PC-3 (cell line): ENCODE measurements around the gene TERF2IP. TPM values are rescaled to one million over a fixed set of nuclear protein-coding genes. Genes with fewer than 3 reads are reported as not detected.

Source experiments
- ATAC-seq: fragments of 200-7000 bp; cut with Tn5 transposase; 2 replicates; pipeline ENCODE4 v1.9.1; 2020; ENCODE audit warnings: mild to moderate bottlenecking, moderate library complexity
- BruUV-seq: library from RNA; stranded (reverse); fragments of 400-500 nt; replicated peaks from 2 replicates; lab custom pipeline; 2021; lab: Mats Ljungman, UMichigan
- CTCF ChIA-PET: fragments of 300-600 bp; sonication (Branson Sonifier 250); formaldehyde crosslinking; loops from one replicate; lab custom pipeline; 2022; ENCODE audit warnings: antibody characterized with exemption; lab: Charles Lee
- POLR2A ChIA-PET: fragments of 300-600 bp; sonication (Branson Sonifier 250); formaldehyde crosslinking; loops from one replicate; lab custom pipeline; 2022; ENCODE audit warnings: antibody characterized with exemption; ENCODE audit not compliant: unreplicated experiment; lab: Charles Lee
- DNase-seq: peaks from one replicate; pipeline ENCODE4 v3.0.0-alpha.2; 2015
- H2AFZ ChIP-seq: fragments of 300-600 bp; sonication (generic); 2 replicates; pipeline ENCODE4 v1.6.0; 2016; ENCODE audit warnings: antibody characterized with exemption, low read length
- H3F3A ChIP-seq: fragments of 300-600 bp; sonication (generic); one replicate; pipeline ENCODE4 v1.6.0; 2017; ENCODE audit warnings: antibody characterized with exemption, low read length, control low read depth, mild to moderate bottlenecking; ENCODE audit not compliant: unreplicated experiment
- H3K27ac ChIP-seq: fragments of 300-600 bp; sonication (generic); 2 replicates; pipeline ENCODE4 v1.5.1; 2016; ENCODE audit warnings: mild to moderate bottlenecking, low read length
- H3K27me3 ChIP-seq: fragments of 300-600 bp; sonication (generic); 2 replicates; pipeline ENCODE4 v1.6.1; 2016; ENCODE audit warnings: low read length, mixed read lengths
- H3K36me3 ChIP-seq: fragments of 300-600 bp; sonication (generic); 2 replicates; pipeline ENCODE4 v1.6.1; 2016; ENCODE audit warnings: low read depth, mixed run types, low read length, mixed read lengths
- H3K4me1 ChIP-seq: fragments of 300-600 bp; sonication (generic); 2 replicates; pipeline ENCODE4 v1.5.1; 2016; ENCODE audit warnings: low read length; ENCODE audit not compliant: insufficient read depth
- H3K4me2 ChIP-seq: fragments of 300-600 bp; sonication (generic); 2 replicates; pipeline ENCODE4 v1.6.0; 2016; ENCODE audit warnings: low read length
- H3K4me3 ChIP-seq: fragments of 300-600 bp; sonication (generic); 2 replicates; pipeline ENCODE4 v1.5.1; 2016; ENCODE audit warnings: mild to moderate bottlenecking, low read length, mixed read lengths
- H3K79me2 ChIP-seq: fragments of 300-600 bp; sonication (generic); 2 replicates; pipeline ENCODE4 v1.6.1; 2017; ENCODE audit warnings: low read length, mixed read lengths
- H3K9ac ChIP-seq: fragments of 300-600 bp; sonication (generic); 2 replicates; pipeline ENCODE4 v1.6.0; 2016; ENCODE audit warnings: mild to moderate bottlenecking, low read length
- H3K9me2 ChIP-seq: fragments of 300-600 bp; sonication (generic); replicated peaks from 2 replicates; pipeline ENCODE4 v1.6.1; 2016; ENCODE audit warnings: mixed run types, low read length, mixed read lengths
- H3K9me3 ChIP-seq: fragments of 300-600 bp; sonication (generic); 2 replicates; pipeline ENCODE4 v1.6.1; 2016; ENCODE audit warnings: low read length, mixed read lengths
- H4K20me1 ChIP-seq: fragments of 300-600 bp; sonication (generic); 2 replicates; pipeline ENCODE4 v1.6.1; 2016; ENCODE audit warnings: low read length, mixed read lengths
- EZH2 ChIP-seq: fragments of 300-600 bp; sonication (generic); IDR thresholded peaks from one replicate; pipeline ENCODE4 v1.6.1; 2017; ENCODE audit warnings: antibody characterized with exemption, mild to moderate bottlenecking, low read length; ENCODE audit not compliant: unreplicated experiment
- EZH2phosphoT487 ChIP-seq: fragments of 300-600 bp; sonication (generic); IDR thresholded peaks from 2 replicates; pipeline ENCODE4 v1.6.1; 2018; ENCODE audit warnings: mild to moderate bottlenecking, antibody characterized with exemption, low read length, borderline replicate concordance
- intact Hi-C: fragments of 100-400 bp; cut with micrococcal nuclease; formaldehyde crosslinking; loops from 2 replicates; pipeline ENCODE4 v1.9.0; 2023
- total RNA-seq: library from RNA; depleted of rRNA; stranded (reverse); fragments of >200 nt; gene quantifications from 2 replicates; pipeline ENCODE4 v1.2.3, GENCODE V29; 2014
- TF ChIP-seq, protein P1 (sequence below): fragments of 300-600 bp; sonication (generic); conservative IDR thresholded peaks from 2 replicates; pipeline ENCODE4 v1.5.1; 2017; ENCODE audit warnings: antibody characterized with exemption, low read depth, mild to moderate bottlenecking, low read length

Gene TERF2IP
- total RNA-seq, 1 experiment from 2014 or later: 25.7 TPM

GRCh38 chr16:75653922-75654321, 6.3 kb downstream of the TERF2IP start:
- Histone ChIP-seq H3K36me3 (peaks cover 23% of the 10 kb centered on the region), H3K27ac (no peak overlapping the region)

DNA sequence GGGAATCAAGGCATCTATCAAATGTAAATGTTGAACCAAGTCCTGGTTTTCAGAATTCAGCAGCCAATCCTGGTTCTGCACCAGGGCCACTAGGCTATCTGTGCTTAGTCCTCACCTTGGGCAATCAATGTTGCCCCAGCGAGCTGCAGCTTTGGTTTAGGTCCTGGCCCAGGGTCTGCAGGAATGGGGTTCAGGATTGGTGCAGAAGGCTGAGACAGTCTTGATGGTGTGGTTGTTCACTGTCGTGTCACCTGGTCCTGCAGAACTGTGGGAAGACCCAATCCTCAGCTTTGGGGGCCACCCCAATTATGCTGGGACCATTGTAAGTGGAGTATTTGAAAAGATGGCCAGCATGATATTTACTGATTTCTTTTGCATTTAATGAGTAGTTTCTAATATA, 10.6 kb downstream of the TERF2IP start:
- no peak for TF ChIP-seq EZH2
- TF ChIP-seq, protein P1, sequence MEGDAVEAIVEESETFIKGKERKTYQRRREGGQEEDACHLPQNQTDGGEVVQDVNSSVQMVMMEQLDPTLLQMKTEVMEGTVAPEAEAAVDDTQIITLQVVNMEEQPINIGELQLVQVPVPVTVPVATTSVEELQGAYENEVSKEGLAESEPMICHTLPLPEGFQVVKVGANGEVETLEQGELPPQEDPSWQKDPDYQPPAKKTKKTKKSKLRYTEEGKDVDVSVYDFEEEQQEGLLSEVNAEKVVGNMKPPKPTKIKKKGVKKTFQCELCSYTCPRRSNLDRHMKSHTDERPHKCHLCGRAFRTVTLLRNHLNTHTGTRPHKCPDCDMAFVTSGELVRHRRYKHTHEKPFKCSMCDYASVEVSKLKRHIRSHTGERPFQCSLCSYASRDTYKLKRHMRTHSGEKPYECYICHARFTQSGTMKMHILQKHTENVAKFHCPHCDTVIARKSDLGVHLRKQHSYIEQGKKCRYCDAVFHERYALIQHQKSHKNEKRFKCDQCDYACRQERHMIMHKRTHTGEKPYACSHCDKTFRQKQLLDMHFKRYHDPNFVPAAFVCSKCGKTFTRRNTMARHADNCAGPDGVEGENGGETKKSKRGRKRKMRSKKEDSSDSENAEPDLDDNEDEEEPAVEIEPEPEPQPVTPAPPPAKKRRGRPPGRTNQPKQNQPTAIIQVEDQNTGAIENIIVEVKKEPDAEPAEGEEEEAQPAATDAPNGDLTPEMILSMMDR: no peak
- no peak for TF ChIP-seq EZH2phosphoT487
- BruUV-seq: no TSS peak

More at GRCh38 chr16:75653922-75654321, 6.3 kb downstream of the TERF2IP start:
- Histone ChIP-seq H3K4me1 (0 out of 2 replicates have a peak, but pooled peaks cover 7% of the 10 kb centered on the region), H3K79me2 (peaks cover 50% of the 10 kb centered on the region), H4K20me1 (peaks cover 18% of the 10 kb centered on the region; the same call in 1 of the 2 replicates), H3K4me2 (no peak overlapping the region), H3K9me2 (no peaks in the 10 kb centered on the region), H3K4me3 (no peak overlapping the region), H3K27me3 (no peaks in the 10 kb centered on the region), H2AFZ (no peak overlapping the region), H3K9ac (no peak overlapping the region), H3F3A (no peaks in the 10 kb centered on the region), H3K9me3 (no peaks in the 10 kb centered on the region)
- POLR2A ChIA-PET: no interaction called here
- BruUV-seq: no TSS peak
- no peak for DNase-seq
- TF ChIP-seq EZH2: no peak
- intact Hi-C loops: no loop called here
- CTCF ChIA-PET: no interaction called here
- ATAC-seq: no peak

DNA sequence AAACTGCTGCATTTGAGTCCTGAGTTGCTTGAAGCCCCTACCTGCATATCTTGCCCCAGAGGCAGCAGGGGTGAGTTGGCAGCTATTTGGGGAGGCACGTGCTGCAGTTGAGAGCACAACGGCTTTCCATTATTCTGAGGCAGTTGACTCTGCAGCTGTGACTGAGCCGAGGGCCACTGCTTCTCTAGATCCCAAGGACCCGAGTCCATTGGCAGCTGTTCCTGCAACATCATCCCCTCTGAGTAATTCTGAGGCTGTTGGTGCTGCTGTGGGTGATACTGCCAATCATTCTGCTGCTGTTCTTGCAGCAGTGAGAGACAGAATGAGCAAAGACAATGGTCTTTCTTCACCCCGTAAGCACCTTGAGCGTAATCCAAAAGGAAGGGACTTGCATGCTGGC, 12.7 kb downstream of the TERF2IP start:
- ATAC-seq (no peak), DNase-seq (no peak)
- ChIA-PET CTCF (no interaction called here), POLR2A (no interaction called here)
- Histone ChIP-seq H4K20me1 (no peaks in the 10 kb centered on the region), H3K4me3 (no peak overlapping the region), H2AFZ (no peak overlapping the region), H3K9me3 (no peaks in the 10 kb centered on the region), H3K4me1 (no peaks in the 10 kb centered on the region), H3K27me3 (no peaks in the 10 kb centered on the region), H3K79me2 (no peaks in the 10 kb centered on the region), H3K4me2 (no peak overlapping the region), H3K36me3 (peaks cover 19% of the 10 kb centered on the region), H3K9ac (no peak overlapping the region), H3K9me2 (no peaks in the 10 kb centered on the region), H3F3A (no peaks in the 10 kb centered on the region), H3K27ac (no peak overlapping the region)
- no TSS peak for BruUV-seq
- no peak for TF ChIP-seq EZH2phosphoT487
- TF ChIP-seq, protein P1: no peak
- TF ChIP-seq EZH2: no peak
- intact Hi-C loops: no loop called here

More for the DNA sequence above, 10.6 kb downstream of the TERF2IP start:
- H3K36me3 ChIP-seq: peaks cover 23% of the 10 kb centered on the region
- H3F3A ChIP-seq: no peaks in the 10 kb centered on the region
- H3K4me2 ChIP-seq: no peak overlapping the region
- no peak overlapping the region for H2AFZ ChIP-seq
- no peaks in the 10 kb centered on the region for H3K4me1 ChIP-seq
- ATAC-seq (no peak), DNase-seq (no peak)
- intact Hi-C loops: no loop called here
- CTCF ChIA-PET: no interaction called here
- peaks cover 7% of the 10 kb centered on the region for H3K79me2 ChIP-seq
- H3K4me3 ChIP-seq: no peak overlapping the region
- no peaks in the 10 kb centered on the region for H3K27me3 ChIP-seq
- 0 out of 2 replicates have a peak, but pooled peaks cover under 1% of the 10 kb centered on the region for H4K20me1 ChIP-seq
- H3K9ac ChIP-seq: no peak overlapping the region
- H3K9me2 ChIP-seq: no peaks in the 10 kb centered on the region
- POLR2A ChIA-PET: no interaction called here
- no peak overlapping the region for H3K27ac ChIP-seq
- no peaks in the 10 kb centered on the region for H3K9me3 ChIP-seq
